Measurements from ENCODE around the gene PIK3CD.

The PIK3CD gene

GRCh38 chr1:9728451-9729295 is 77.1 kb downstream of the PIK3CD start:
- peak overlapping the region; percentile 54 for H3K27ac Mint-ChIP-seq
- H3K4me1 Mint-ChIP-seq (ENCODE audit: low read depth): peaks cover 48% of the 10 kb centered on the region
- H3K9me3 Mint-ChIP-seq: peaks cover under 1% of the 10 kb centered on the region
- H3K27me3 Mint-ChIP-seq: no peaks in the 10 kb centered on the region
- intact Hi-C loops (cut with micrococcal nuclease): no loop called here
- peaks cover 97% of the 10 kb centered on the region for H3K36me3 Mint-ChIP-seq (ENCODE audit: low read depth)
- H3K4me3 Mint-ChIP-seq: no peak overlapping the region

GRCh38 chr1:9729523-9729922 is 78.0 kb downstream of the PIK3CD start:
- Mint-ChIP-seq H3K36me3 (ENCODE audit: low read depth) (peaks cover 97% of the 10 kb centered on the region), H3K9me3 (no peaks in the 10 kb centered on the region), H3K27ac (no peak overlapping the region), H3K4me1 (ENCODE audit: low read depth) (peaks cover 42% of the 10 kb centered on the region), H3K4me3 (no peak overlapping the region), H3K27me3 (no peaks in the 10 kb centered on the region)
- intact Hi-C loops (cut with micrococcal nuclease): no loop called here

DNA sequence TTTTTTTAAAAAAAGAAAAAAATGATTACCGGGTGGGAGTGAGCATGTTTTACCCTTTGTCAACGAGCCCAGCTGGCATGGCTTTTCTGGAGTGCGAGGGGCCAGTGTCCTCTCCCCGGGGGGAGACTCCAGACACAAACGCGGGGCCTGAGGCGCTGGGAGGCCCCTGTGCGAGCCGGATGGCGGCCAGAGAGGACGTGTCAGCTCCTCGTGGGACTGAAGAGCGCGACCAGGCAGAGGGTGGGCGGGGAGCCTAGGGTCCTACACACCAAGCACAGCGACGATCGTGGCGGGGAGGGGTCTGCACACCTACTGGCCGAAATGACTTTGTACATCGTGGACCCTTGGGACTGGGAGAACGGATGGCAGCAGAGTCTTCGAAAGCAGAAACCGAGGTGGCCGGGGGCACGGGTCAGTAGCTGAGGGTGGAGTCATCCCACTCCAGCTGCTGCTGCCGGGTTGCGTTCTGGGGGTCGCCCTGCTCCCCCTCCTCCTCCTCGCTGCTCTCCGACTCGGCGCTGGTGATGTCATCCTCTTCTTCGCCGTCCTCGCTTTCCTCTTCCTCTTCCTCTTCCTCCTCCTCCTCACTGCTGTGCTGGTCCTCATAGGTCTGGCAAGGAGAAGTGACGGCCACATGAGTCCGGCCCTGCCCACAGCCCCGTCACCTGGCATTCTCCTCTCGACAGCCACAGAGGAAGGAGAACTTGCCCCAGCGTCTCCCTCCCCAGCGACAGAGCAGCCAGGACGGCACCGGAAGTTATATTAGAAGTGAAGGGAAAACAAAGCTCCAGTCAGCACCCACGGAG is 78.8 kb downstream of the PIK3CD start:
- H3K4me1 Mint-ChIP-seq (ENCODE audit: low read depth): peaks cover 37% of the 10 kb centered on the region
- H3K36me3 Mint-ChIP-seq (ENCODE audit: low read depth): peaks cover 97% of the 10 kb centered on the region
- peak overlapping the region; percentile 65 for H3K27ac Mint-ChIP-seq
- intact Hi-C loops (cut with micrococcal nuclease): no loop called here
- H3K9me3 Mint-ChIP-seq: no peaks in the 10 kb centered on the region
- no peaks in the 10 kb centered on the region for H3K27me3 Mint-ChIP-seq
- H3K4me3 Mint-ChIP-seq: no peak overlapping the region

- no peaks in the 10 kb centered on the region for H3K27me3 Mint-ChIP-seq
- H3K27ac Mint-ChIP-seq: peak overlapping the region; percentile 65
- intact Hi-C loops (cut with micrococcal nuclease): no loop called here
- H3K9me3 Mint-ChIP-seq: no peaks in the 10 kb centered on the region
- peaks cover 37% of the 10 kb centered on the region for H3K4me1 Mint-ChIP-seq (ENCODE audit: low read depth)
- no peak overlapping the region for H3K4me3 Mint-ChIP-seq
- peaks cover 100% of the 10 kb centered on the region for H3K36me3 Mint-ChIP-seq (ENCODE audit: low read depth)
Measured at GRCh38 chr1:9731051-9731537, 79.6 kb downstream of the PIK3CD start.

DNA sequence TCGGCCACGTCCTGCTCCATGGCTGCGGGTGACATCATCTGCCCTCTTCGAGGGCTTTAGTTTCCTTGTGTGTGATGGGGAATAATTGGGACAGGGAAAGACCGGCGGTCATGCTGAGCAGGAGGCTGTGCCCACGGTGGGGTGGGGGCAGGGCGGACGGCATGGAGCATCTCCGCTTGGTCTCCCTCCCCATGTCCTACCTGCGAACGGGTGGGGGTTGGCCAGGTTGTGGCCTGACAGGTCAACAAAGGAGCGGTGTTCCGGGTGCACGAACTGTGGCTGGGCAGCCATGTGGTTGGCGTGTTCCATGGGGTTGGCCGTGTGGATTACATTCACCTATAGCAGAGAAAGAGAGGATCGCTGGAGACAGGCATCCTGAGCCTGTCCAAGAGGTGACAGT is 80.0 kb downstream of the PIK3CD start:
- intact Hi-C loops (cut with micrococcal nuclease): no loop called here
- no peaks in the 10 kb centered on the region for H3K27me3 Mint-ChIP-seq
- H3K36me3 Mint-ChIP-seq (ENCODE audit: low read depth): peaks cover 100% of the 10 kb centered on the region
- peaks cover 37% of the 10 kb centered on the region for H3K4me1 Mint-ChIP-seq (ENCODE audit: low read depth)
- no peak overlapping the region for H3K4me3 Mint-ChIP-seq
- H3K9me3 Mint-ChIP-seq: no peaks in the 10 kb centered on the region
- peak overlapping the region; percentile 65 for H3K27ac Mint-ChIP-seq

- Mint-ChIP-seq H3K4me3 (no peak overlapping the region), H3K27ac (peak overlapping the region; percentile 65), H3K27me3 (no peaks in the 10 kb centered on the region), H3K9me3 (no peaks in the 10 kb centered on the region), H3K4me1 (ENCODE audit: low read depth) (peaks cover 43% of the 10 kb centered on the region), H3K36me3 (ENCODE audit: low read depth) (peaks cover 100% of the 10 kb centered on the region)
- intact Hi-C loops (cut with micrococcal nuclease): no loop called here
Measured at GRCh38 chr1:9732123-9732971, 80.8 kb downstream of the PIK3CD start.

DNA sequence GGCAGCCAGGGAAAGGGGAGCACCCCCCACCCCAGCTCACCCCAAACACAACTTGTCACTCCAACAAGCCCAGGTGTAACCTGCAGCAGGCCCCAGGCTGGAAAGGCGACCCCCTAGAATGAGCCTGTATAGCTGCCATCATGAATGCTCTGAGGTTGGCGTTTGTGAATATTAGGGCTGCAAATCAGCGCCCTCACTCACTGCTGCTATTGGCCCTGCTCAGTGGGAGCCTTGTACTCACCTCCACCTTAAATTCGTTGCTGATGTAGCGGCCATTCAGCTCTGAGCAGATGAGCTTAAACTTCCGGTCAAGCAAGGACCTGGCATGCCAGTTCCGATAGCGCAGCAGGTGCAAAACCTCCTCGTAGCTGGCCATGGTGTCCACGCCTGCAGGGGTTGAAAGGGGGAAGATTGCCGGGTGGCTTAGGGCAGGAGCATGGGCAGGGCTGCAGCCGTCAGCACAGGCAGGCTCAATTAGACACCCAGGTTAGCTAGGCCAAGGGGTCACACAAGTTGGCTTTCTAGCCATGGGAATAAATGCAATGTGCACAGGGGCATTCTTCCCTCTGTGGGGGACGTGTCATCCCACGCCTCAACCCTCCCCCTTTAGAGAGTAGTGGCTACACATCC is 81.7 kb downstream of the PIK3CD start:
- Mint-ChIP-seq H3K4me3 (no peak overlapping the region), H3K27me3 (no peaks in the 10 kb centered on the region), H3K27ac (no peak overlapping the region), H3K4me1 (ENCODE audit: low read depth) (peaks cover 49% of the 10 kb centered on the region), H3K9me3 (no peaks in the 10 kb centered on the region), H3K36me3 (ENCODE audit: low read depth) (peaks cover 98% of the 10 kb centered on the region)
- intact Hi-C loops (cut with micrococcal nuclease): no loop called here

DNA sequence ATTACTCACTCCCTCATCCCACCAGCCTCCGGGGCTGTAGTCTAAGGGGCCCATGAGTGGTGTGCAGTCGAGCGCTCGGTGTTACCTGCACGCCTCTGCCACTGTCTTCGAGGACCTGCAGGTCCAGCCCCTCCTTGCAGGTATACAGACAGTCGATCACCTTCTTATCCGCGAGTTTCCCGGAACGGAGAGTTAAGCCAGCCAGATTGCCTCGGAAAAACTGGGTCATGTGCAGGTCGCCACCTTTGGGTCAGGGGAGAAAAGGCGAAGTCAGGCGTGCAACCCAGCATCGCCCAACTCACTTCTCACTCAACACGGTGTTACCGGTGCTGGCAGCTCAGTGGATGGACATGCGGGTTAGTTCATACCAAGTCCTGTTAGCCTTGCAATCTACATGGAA is 84.3 kb downstream of the PIK3CD start:
- H3K4me3 Mint-ChIP-seq: no peak overlapping the region
- H3K9me3 Mint-ChIP-seq: no peaks in the 10 kb centered on the region
- H3K27me3 Mint-ChIP-seq: no peaks in the 10 kb centered on the region
- intact Hi-C loops (cut with micrococcal nuclease): no loop called here
- H3K4me1 Mint-ChIP-seq (ENCODE audit: low read depth): peaks cover 25% of the 10 kb centered on the region
- H3K36me3 Mint-ChIP-seq (ENCODE audit: low read depth): peaks cover 91% of the 10 kb centered on the region
- H3K27ac Mint-ChIP-seq: no peak overlapping the region

- H3K27ac Mint-ChIP-seq: no peak overlapping the region
- intact Hi-C loops (cut with micrococcal nuclease): no loop called here
- H3K4me1 Mint-ChIP-seq (ENCODE audit: low read depth): peaks cover 21% of the 10 kb centered on the region
- no peaks in the 10 kb centered on the region for H3K27me3 Mint-ChIP-seq
- no peak overlapping the region for H3K4me3 Mint-ChIP-seq
- peaks cover 91% of the 10 kb centered on the region for H3K36me3 Mint-ChIP-seq (ENCODE audit: low read depth)
- H3K9me3 Mint-ChIP-seq: no peaks in the 10 kb centered on the region
Measured at GRCh38 chr1:9736241-9736640, 84.7 kb downstream of the PIK3CD start.

DNA sequence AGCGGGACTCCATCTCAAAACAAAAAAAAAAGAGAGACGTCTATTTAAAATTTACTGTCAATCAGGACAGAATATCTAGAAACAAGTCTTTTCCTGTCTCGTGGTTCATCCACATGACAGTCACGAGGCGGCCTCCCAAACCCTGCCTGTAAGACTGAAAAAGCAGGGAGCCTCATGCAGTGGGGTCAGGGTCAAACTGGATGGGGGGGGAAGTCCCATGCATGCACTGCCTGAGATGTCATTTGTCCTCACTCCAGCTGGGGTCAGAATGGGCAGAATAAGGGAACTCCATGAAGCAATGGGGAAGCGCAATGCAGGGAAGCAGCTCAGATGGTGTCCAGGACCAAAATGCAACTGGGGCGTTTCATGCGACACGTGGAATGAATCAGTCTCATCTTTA is 85.5 kb downstream of the PIK3CD start:
- peak overlapping the region; percentile 22 for H3K27ac Mint-ChIP-seq
- H3K4me3 Mint-ChIP-seq: no peak overlapping the region

DNA sequence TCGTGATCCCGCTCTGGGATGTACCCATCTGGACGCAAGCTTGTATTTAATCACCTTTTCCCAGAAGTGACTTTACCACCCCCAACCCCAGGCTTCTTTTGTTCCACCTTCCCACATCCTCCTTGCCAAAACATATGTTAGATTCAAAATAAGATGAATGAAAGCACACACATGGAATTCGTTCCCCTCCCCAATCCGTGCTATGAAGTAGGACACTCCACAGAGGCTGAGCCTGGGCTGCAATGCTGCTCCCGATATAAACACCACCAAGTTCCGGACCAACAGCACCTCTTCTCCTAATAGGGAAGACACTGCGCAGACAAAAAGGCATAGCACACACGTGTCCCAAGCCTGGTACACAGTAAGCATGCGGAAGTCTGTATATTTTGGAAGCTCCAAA is 86.1 kb downstream of the PIK3CD start:
- Mint-ChIP-seq H3K4me1 (ENCODE audit: low read depth) (peaks cover 13% of the 10 kb centered on the region), H3K27me3 (no peaks in the 10 kb centered on the region), H3K9me3 (no peaks in the 10 kb centered on the region), H3K36me3 (ENCODE audit: low read depth) (peaks cover 91% of the 10 kb centered on the region), H3K27ac (no peak overlapping the region), H3K4me3 (no peak overlapping the region)
- intact Hi-C loops (cut with micrococcal nuclease): no loop called here

More for the DNA sequence above, 85.5 kb downstream of the PIK3CD start:
- no peaks in the 10 kb centered on the region for H3K27me3 Mint-ChIP-seq
- peaks cover 13% of the 10 kb centered on the region for H3K4me1 Mint-ChIP-seq (ENCODE audit: low read depth)
- intact Hi-C loops (cut with micrococcal nuclease): no loop called here
- H3K36me3 Mint-ChIP-seq (ENCODE audit: low read depth): peaks cover 91% of the 10 kb centered on the region
- no peaks in the 10 kb centered on the region for H3K9me3 Mint-ChIP-seq

DNA sequence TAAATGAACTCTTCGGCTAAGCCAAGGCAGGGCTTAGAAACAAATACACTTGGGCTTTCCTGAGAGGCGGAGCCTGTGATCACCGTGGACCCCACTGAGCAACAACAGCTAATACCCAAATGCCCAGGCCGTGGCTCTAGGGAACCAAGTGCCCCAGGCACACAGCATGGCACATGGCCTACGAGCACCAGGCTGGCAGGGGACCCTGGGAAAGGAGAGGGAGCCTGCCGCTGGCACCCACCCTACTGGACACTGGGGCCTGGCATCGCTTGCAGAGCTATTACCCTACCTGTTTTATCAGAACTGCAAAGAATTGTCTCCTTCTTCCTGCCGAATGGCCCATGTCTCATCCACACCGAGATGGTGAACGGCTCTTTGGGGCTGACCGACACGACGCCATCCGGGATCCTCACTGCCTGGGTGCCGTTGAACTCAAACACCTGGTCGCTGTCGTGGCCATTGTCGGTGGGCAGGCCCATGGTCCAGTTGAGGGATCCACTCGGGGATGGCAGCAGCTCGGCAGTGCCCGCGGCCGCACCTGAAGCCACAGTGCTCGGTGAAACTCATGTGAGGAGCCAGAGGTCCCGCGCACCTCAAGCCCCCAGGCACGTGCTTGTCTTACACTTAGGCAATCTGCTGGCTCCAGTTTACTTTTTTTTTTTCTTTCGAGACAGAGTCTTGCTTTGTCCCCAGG is 92.7 kb downstream of the PIK3CD start:
- intact Hi-C loops (cut with micrococcal nuclease): no loop called here
- Mint-ChIP-seq H3K4me3 (no peak overlapping the region), H3K27me3 (no peaks in the 10 kb centered on the region), H3K4me1 (ENCODE audit: low read depth) (no peaks in the 10 kb centered on the region), H3K36me3 (ENCODE audit: low read depth) (peaks cover 93% of the 10 kb centered on the region), H3K27ac (no peak overlapping the region), H3K9me3 (no peaks in the 10 kb centered on the region)

DNA sequence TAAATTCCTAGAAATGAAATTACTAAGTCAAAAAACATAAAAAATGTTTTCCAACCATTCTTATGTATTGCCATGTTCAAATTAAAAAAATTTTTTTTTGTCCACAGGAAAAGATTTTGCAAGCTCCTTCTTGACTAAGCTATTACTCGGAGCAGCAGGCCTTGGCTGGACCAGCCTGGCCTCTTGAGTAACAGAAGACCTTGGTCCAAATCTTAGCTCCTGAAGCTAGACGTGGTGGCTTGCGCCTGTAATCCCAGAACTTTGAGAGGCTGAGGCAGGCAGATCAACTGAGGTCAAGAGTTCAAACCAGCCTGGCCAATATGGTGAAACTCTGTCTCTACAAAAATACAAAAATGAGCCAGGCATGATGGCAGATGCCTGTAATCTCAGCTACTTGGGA is 94.7 kb downstream of the PIK3CD start:
- no peaks in the 10 kb centered on the region for H3K9me3 Mint-ChIP-seq
- intact Hi-C loops (cut with micrococcal nuclease): no loop called here
- H3K27me3 Mint-ChIP-seq: no peaks in the 10 kb centered on the region
- no peak overlapping the region for H3K4me3 Mint-ChIP-seq
- no peak overlapping the region for H3K27ac Mint-ChIP-seq
- peaks cover 95% of the 10 kb centered on the region for H3K36me3 Mint-ChIP-seq (ENCODE audit: low read depth)
- H3K4me1 Mint-ChIP-seq (ENCODE audit: low read depth): no peaks in the 10 kb centered on the region

Data from dendritic cell treated with granulocyte-macrophage colony-stimulating factor and Interleukin-4, amounts not matched to agents 40 ng/mL and 50 ng/mL, for 4 days (primary cell).